Hepatocyte (in vitro differentiated cells): ENCODE data around the gene AIFM3. TPM values are rescaled to one million over a fixed set of nuclear protein-coding genes. Genes with fewer than 3 reads are reported as not detected.

ENCODE experiments used
- DNase-seq: peaks from one replicate; pipeline ENCODE4 v3.0.0-alpha.2; 2016; ENCODE audit warnings: low spot score
- H2AFZ ChIP-seq: fragments of 200-600 bp; sonication (generic); 2 replicates; pipeline ENCODE4 v1.6.0; 2016; ENCODE audit warnings: antibody characterized with exemption, mild to moderate bottlenecking
- H3K27ac ChIP-seq: fragments of 200-600 bp; sonication (generic); 2 replicates; pipeline ENCODE4 v1.5.1; 2016; ENCODE audit warnings: mild to moderate bottlenecking
- H3K27me3 ChIP-seq: fragments of 200-600 bp; sonication (generic); 2 replicates; pipeline ENCODE4 v1.6.1; 2016
- H3K36me3 ChIP-seq: fragments of 200-600 bp; sonication (generic); replicated peaks from 2 replicates; pipeline ENCODE4 v1.5.1; 2016; ENCODE audit warnings: low read depth; ENCODE audit not compliant: insufficient read depth
- H3K4me1 ChIP-seq: fragments of 200-600 bp; sonication (generic); 2 replicates; pipeline ENCODE4 v1.5.1; 2016; ENCODE audit warnings: mild to moderate bottlenecking, moderate library complexity; ENCODE audit not compliant: insufficient read depth
- H3K4me2 ChIP-seq: fragments of 200-600 bp; sonication (generic); 2 replicates; pipeline ENCODE4 v1.6.0; 2016
- H3K4me3 ChIP-seq: fragments of 200-600 bp; sonication (generic); 2 replicates; pipeline ENCODE4 v1.5.1; 2016; ENCODE audit warnings: mild to moderate bottlenecking
- H3K79me2 ChIP-seq: fragments of 200-600 bp; sonication (generic); 2 replicates; pipeline ENCODE4 v1.6.0; 2017; ENCODE audit warnings: mild to moderate bottlenecking
- H3K9me2 ChIP-seq: fragments of 200-600 bp; sonication (generic); replicated peaks from 2 replicates; pipeline ENCODE4 v1.6.0; 2017; ENCODE audit warnings: mild to moderate bottlenecking; ENCODE audit not compliant: insufficient read depth
- H3K9me3 ChIP-seq: fragments of 200-600 bp; sonication (generic); 2 replicates; pipeline ENCODE4 v1.5.1; 2016; ENCODE audit warnings: low read depth, mild to moderate bottlenecking
- H4K20me1 ChIP-seq: fragments of 200-600 bp; sonication (generic); 2 replicates; pipeline ENCODE4 v1.6.0; 2016; ENCODE audit warnings: mild to moderate bottlenecking; ENCODE audit not compliant: insufficient read depth, poor library complexity, severe bottlenecking
- EZH2 ChIP-seq: fragments of 200-600 bp; sonication (generic); IDR thresholded peaks from 2 replicates; pipeline ENCODE4 v1.6.1; 2016; ENCODE audit warnings: antibody characterized with exemption, mild to moderate bottlenecking, borderline replicate concordance
- EZH2phosphoT487 ChIP-seq: fragments of 200-600 bp; sonication (generic); IDR thresholded peaks from one replicate; pipeline ENCODE4 v1.6.1; 2018; ENCODE audit warnings: antibody characterized with exemption, mild to moderate bottlenecking, low read depth, moderate library complexity; ENCODE audit not compliant: unreplicated experiment, severe bottlenecking
- WGBS: methylation state at CpG from one replicate; pipeline ENCODE4 v1.1.6; 2016; ENCODE audit warnings: low lambda C conversion rate; ENCODE audit errors: missing lambda C conversion rate; 5-methylcytosine and 5-hydroxymethylcytosine counted together
- polyA plus RNA-seq: library from polyadenylated mRNA; unstranded; fragments of >200 nt; fragmentation: Nextera tagmentation; extraction: Ambion mirVana; gene quantifications from 2 replicates; pipeline ENCODE4 v1.2.1, GENCODE V29; 2016
- total RNA-seq: library from RNA; depleted of rRNA; stranded (reverse); fragments of >200 nt; gene quantifications from 2 replicates; pipeline ENCODE4 v1.2.3, GENCODE V29; 2014
- TF ChIP-seq, protein P1 (sequence below): fragments of 200-600 bp; sonication (generic); IDR thresholded peaks from 2 replicates; pipeline ENCODE4 v1.5.1; 2016; ENCODE audit warnings: antibody characterized with exemption, mild to moderate bottlenecking; ENCODE audit not compliant: poor library complexity

The AIFM3 gene
- total and polyA plus RNA-seq, 2 experiments from 2014 or later, result 1.7 to 3.1 TPM

DNA sequence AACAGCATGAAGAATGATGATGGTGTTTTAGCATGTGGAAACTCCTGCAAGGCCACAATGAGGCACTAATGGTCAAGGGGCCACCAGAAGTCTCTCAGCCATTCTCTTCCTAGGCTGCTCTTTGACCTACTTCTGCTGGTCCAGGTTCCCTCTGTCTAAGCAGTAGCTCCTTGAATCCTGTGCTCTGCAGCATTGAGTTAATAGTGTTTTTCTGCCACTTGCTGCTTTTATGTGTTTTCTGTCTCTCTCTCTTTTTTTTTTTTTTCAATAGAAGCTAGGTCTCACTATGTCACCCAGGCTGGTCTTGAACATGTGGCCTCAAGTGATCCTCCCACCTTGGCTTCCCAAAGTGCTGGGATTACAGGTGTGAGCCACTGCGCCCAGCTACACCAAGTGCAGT lies 20.1 kb upstream of the AIFM3 start:
- H3K4me2 ChIP-seq, result no peak overlapping the region
- no peak overlapping the region for H3K4me3 ChIP-seq
- TF ChIP-seq, protein P1, sequence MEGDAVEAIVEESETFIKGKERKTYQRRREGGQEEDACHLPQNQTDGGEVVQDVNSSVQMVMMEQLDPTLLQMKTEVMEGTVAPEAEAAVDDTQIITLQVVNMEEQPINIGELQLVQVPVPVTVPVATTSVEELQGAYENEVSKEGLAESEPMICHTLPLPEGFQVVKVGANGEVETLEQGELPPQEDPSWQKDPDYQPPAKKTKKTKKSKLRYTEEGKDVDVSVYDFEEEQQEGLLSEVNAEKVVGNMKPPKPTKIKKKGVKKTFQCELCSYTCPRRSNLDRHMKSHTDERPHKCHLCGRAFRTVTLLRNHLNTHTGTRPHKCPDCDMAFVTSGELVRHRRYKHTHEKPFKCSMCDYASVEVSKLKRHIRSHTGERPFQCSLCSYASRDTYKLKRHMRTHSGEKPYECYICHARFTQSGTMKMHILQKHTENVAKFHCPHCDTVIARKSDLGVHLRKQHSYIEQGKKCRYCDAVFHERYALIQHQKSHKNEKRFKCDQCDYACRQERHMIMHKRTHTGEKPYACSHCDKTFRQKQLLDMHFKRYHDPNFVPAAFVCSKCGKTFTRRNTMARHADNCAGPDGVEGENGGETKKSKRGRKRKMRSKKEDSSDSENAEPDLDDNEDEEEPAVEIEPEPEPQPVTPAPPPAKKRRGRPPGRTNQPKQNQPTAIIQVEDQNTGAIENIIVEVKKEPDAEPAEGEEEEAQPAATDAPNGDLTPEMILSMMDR, result no peak
- TF ChIP-seq EZH2phosphoT487 (no peak), EZH2 (no peak)
- H4K20me1 ChIP-seq, result peaks cover 81% of the 10 kb centered on the region
- peaks cover 84% of the 10 kb centered on the region for H3K79me2 ChIP-seq
- no peaks in the 10 kb centered on the region for H3K9me2 ChIP-seq
- no peaks in the 10 kb centered on the region for H3K36me3 ChIP-seq
- H3K9me3 ChIP-seq, result no peaks in the 10 kb centered on the region
- no peaks in the 10 kb centered on the region for H3K27me3 ChIP-seq
- DNase-seq, result no peak
- H3K27ac ChIP-seq, result no peak overlapping the region
- H3K4me1 ChIP-seq, result peaks cover 12% of the 10 kb centered on the region
- H2AFZ ChIP-seq, result no peak overlapping the region
- WGBS, result 100% methylated on average over 1 of the region's 1 CpG

DNA sequence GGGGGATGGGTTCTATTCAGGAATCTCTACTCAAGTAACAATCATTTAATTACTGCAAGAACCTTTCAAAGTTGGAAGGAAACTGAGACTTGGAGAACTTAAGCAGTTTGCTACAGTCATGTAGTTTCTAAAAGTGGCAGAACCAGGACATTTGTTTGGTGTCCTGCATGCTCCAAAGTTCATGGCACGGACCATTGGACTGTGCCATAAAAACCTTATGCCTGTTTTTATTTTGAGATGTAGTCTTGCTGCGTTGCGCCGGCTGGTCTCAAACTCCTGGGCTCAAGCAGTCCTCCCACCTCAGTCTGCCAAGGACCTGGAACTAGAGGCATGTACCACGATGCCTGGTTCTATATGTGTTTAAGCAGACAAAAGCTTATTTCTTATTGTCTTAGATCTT lies 18.6 kb upstream of the AIFM3 start:
- Histone ChIP-seq H3K9me2 (no peaks in the 10 kb centered on the region), H3K4me3 (no peak overlapping the region), H2AFZ (no peak overlapping the region), H3K4me1 (peaks cover 25% of the 10 kb centered on the region), H4K20me1 (peaks cover 67% of the 10 kb centered on the region), H3K79me2 (peaks cover 77% of the 10 kb centered on the region), H3K9me3 (no peaks in the 10 kb centered on the region), H3K27ac (peak overlapping the region; percentile 38), H3K4me2 (peak overlapping the region; percentile 55), H3K27me3 (no peaks in the 10 kb centered on the region), H3K36me3 (no peaks in the 10 kb centered on the region)
- TF ChIP-seq EZH2phosphoT487 (no peak), EZH2 (no peak)
- TF ChIP-seq, protein P1, result no peak
- no peak for DNase-seq
- WGBS, result 76% methylated on average over 5 of the region's 5 CpGs

DNA sequence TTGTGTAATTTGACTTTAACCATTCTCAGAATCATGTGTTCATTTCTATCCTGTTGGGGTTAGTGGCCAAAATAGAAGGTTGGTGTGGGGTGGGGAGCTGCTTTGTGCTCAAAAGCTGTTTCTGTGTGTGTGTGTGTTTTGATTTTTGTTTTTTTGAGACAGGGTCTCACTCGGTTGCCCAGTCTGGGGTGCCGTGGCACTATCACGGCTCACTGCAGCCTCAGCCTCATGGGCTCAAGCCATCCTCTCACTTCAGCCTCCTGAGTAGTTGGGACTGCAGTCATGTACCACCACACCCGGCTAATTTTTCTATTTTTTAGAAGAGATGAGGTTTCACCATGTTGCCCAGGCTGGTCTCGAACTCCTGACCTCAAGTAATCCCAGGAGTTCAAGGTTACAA lies 18.1 kb upstream of the AIFM3 start:
- Histone ChIP-seq H3K4me2 (peak overlapping the region; percentile 55), H3K9me2 (no peaks in the 10 kb centered on the region), H3K4me3 (no peak overlapping the region), H3K27me3 (no peaks in the 10 kb centered on the region), H4K20me1 (peaks cover 61% of the 10 kb centered on the region), H3K79me2 (peaks cover 75% of the 10 kb centered on the region), H2AFZ (no peak overlapping the region), H3K36me3 (no peaks in the 10 kb centered on the region), H3K4me1 (peaks cover 30% of the 10 kb centered on the region), H3K27ac (peak overlapping the region; percentile 38), H3K9me3 (no peaks in the 10 kb centered on the region)
- TF ChIP-seq EZH2phosphoT487 (no peak), EZH2 (no peak)
- TF ChIP-seq, protein P1, result no peak
- no peak for DNase-seq
- 93% methylated on average over 5 of the region's 5 CpGs for WGBS

DNA sequence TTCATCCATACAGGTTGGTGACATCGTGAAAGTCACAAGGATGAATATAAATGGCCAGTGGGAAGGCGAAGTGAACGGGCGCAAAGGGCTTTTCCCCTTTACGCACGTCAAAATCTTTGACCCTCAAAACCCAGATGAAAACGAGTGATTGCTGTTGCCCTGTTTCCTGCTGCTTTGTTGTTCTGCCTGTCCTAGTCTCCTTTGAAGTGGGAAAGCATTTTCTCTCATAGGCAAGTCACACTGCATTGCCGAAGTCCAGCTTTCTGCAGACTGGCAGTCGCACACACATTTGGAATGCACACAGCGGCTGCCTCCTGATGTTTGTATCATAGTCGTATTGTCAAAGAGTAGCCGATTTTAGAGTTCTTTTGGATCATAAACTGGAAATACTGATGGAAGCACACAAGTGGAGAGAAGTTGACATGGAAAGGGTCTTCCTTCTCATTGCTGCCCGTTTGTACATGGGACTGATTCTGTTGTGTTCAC lies 17.3 kb upstream of the AIFM3 start:
- Histone ChIP-seq H3K4me1 (peaks cover 35% of the 10 kb centered on the region), H3K4me2 (no peak overlapping the region), H2AFZ (no peak overlapping the region), H3K9me2 (no peaks in the 10 kb centered on the region), H3K4me3 (no peak overlapping the region), H3K27me3 (no peaks in the 10 kb centered on the region), H4K20me1 (peaks cover 54% of the 10 kb centered on the region), H3K27ac (peak overlapping the region; percentile 76), H3K9me3 (no peaks in the 10 kb centered on the region), H3K36me3 (no peaks in the 10 kb centered on the region), H3K79me2 (peaks cover 72% of the 10 kb centered on the region)
- TF ChIP-seq EZH2 (no peak), EZH2phosphoT487 (no peak)
- TF ChIP-seq, protein P1, result no peak
- no peak for DNase-seq
- WGBS, result 82% methylated on average over 13 of the region's 13 CpGs
